Stimulated activated CD4-positive, alpha-beta T cell treated with anti-CD3 and anti-CD28 coated beads, Interleukin-2, amount 100 ng/mL, for 24 hours (primary cell): ENCODE results near the gene PXDN.

ENCODE experiments used
- DNase-seq, 2 donors: peaks; one replicate each; pipeline ENCODE4 v3.0.0-alpha.2; 2020

PXDN gene

GRCh38 chr2:1607236-1607920 is 136.9 kb downstream of the PXDN start:
- no peak for DNase-seq

GRCh38 chr2:1606421-1607235 is 137.7 kb downstream of the PXDN start:
- no peak for DNase-seq

GRCh38 chr2:1606046-1606400 is 138.3 kb downstream of the PXDN start:
- no peak for DNase-seq

- no peak for DNase-seq
These were observed 138.9 kb downstream of the PXDN start for GRCh38 chr2:1605102-1606045.

- no peak for DNase-seq
These were observed 140.8 kb downstream of the PXDN start for GRCh38 chr2:1603521-1603920.

GRCh38 chr2:1603059-1603458 is 141.3 kb downstream of the PXDN start:
- DNase-seq: no peak

GRCh38 chr2:1602278-1603010 is 141.9 kb downstream of the PXDN start:
- no peak for DNase-seq

- no peak for DNase-seq
These were observed 142.6 kb downstream of the PXDN start for GRCh38 chr2:1601471-1602277.

GRCh38 chr2:1601067-1601412 is 143.3 kb downstream of the PXDN start:
- no peak for DNase-seq

- DNase-seq: no peak
These were observed 143.9 kb downstream of the PXDN start for GRCh38 chr2:1600191-1601066.

GRCh38 chr2:1599301-1600085 is 144.8 kb downstream of the PXDN start:
- no peak for DNase-seq

- no peak for DNase-seq
These were observed 145.5 kb downstream of the PXDN start for GRCh38 chr2:1598800-1599199.

GRCh38 chr2:1598041-1598710 is 146.1 kb downstream of the PXDN start:
- no peak for DNase-seq

- DNase-seq: no peak
These were observed 149.0 kb downstream of the PXDN start for GRCh38 chr2:1595274-1595673.

GRCh38 chr2:1594373-1595171 is 149.7 kb downstream of the PXDN start:
- no peak for DNase-seq

- no peak for DNase-seq
These were observed 150.3 kb downstream of the PXDN start for GRCh38 chr2:1594123-1594372.

GRCh38 chr2:1593371-1594122 is 150.8 kb downstream of the PXDN start:
- no peak for DNase-seq
